Stimulated activated CD4-positive, alpha-beta T cell treated with anti-CD3 and anti-CD28 coated beads, Interleukin-4, amount 100 ng/mL, for 1 hour (primary cell): ENCODE results near the gene NGFR.

ENCODE experiments used
- DNase-seq: peaks from one replicate; pipeline ENCODE4 v3.0.0-alpha.2; 2020

NGFR gene

DNA sequence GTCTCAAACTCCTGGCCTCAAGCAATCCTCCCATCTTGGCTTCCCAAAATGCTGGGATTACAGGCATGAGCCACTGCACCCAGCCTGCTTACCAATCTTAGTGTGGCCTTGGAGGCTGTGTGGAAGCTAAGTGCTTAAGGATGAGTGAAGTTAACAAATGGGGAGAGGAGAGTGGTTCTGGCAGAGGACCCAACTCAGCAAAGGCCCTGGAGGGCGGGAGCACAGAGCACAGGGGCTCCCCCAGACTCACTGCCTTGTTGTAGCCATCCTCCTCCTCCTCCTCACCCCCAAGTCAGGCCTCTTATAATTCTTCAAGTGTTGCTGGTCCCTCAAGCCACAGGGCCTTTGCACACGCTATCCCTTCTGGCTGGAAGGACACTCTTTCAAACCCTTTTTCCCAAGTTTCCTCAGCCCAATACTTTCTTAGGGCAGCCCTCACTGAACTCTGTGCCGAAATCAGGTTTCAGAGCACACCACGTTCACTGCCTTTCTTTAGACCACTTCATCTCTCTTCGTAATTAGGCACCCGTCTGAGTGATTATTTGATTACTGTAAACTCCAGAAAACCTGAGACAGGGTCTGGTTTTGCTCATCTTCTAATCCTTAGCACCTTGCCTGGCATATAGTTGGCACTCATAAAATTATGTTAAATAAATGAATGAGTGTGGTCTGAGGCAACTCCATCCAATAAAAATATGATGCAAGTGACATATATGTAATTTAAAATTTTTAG, 23.4 kb downstream of the NGFR start:
- no peak for DNase-seq

DNA sequence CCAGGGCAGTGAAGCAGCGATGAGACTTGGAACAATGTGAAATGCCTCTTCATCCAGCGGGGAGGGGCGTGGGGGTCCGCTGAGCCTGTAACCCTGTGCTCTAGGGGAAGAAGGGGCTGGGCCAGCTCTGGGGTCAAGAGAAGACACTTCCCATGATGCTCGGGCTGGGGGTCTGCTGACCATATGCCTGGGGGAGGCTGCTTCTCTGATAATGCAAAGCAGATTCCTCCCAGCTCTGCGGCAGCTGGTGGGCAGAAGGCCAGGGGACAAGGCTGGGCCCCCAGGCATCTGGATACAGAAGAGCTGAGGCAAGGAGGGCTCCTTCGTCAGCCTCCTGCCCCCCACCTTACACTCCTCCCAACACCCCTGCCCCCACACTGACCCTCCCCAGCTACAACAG, 24.7 kb downstream of the NGFR start:
- no peak for DNase-seq

DNA sequence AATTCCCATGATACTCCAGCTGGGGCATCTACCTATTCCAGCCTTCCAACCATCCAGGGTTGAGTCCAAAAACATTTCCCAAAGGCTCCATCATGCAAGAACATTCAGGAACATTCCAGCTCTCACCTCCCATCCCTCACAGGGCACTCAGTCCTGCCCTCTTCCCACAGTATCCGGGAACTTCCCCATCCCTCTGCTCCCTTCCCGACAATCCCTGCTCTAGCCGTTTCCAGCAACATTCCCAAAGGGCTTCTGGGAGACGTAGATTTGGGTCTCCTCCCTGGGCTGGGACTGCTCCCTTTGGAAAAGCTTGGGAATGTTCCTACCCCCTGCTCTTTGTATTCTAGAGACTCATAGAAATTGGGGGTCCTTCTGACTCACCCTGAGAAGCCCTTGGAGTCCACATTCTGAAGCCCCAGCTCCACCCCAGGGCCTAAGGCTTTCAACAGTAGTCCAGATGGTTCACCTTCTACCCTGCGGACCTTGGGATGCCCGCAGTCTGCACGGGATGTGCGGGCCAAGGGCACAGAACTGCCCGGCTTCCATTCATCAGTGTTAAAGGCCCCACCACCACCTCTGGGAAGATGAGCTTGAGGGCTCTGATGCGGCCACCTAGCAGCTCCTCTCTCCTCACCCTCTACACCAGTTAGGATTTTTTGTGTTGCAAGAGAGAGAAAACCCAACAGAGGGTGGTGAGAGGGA, 25.4 kb downstream of the NGFR start:
- no peak for DNase-seq

DNA sequence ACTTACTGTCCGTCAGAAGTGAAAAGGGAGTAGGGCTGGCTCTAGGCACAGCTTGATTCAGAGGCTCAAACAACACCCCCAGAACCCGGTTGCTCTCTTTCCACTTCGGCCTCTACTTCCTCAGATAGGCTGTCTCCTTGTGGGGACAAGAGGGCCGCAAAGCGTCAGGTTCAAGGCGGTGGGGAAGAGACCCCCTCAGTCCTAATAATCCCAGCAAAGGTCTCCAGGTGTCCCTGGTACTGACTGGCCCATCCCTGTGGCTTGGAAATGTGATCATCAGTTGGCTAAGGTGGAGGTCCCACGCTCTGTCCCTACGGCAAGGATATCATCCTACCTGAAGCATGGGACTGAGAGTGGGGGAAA, 26.0 kb downstream of the NGFR start:
- no peak for DNase-seq

DNA sequence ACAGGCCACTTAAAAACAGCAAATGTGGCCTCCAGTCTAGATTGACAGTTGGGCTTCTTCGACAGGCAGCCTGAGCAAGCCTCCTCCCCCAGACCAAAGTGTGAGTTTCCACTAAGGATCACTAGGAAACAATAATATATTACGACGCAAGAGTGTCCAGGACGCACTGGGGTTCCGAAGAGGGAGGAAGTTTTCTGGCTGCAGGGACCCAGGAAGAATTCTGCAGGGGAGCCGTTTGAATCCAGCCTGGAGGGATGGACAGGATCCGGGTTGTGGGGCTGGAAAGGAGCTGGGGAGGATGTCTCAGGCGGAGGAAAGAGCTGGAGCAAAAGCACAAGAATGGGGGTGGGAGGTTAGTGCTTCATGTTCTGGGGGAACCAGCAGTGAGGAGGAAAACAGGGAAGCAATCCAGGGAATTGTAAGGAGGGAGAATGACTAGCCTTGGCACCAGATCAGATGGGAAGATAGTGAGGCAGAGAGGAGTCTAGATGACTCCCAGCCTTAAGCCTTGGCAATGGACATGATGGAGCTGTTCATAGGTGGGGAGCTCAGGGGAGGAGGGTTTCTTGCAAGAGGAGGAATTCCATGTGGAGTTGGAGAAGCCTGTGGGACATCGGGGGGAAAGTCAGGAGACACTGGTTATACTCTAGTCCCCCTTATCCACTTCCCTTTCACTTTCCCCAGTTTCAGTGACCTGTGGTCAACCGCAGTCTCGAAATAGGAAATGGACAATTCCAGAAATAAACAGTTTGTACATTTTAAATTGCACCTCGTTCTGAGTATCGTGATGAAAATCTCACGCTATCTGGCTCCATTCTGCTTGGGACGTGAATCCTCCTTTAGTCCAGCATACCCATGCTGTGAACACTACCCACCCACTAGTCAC, 26.6 kb downstream of the NGFR start:
- no peak for DNase-seq

DNA sequence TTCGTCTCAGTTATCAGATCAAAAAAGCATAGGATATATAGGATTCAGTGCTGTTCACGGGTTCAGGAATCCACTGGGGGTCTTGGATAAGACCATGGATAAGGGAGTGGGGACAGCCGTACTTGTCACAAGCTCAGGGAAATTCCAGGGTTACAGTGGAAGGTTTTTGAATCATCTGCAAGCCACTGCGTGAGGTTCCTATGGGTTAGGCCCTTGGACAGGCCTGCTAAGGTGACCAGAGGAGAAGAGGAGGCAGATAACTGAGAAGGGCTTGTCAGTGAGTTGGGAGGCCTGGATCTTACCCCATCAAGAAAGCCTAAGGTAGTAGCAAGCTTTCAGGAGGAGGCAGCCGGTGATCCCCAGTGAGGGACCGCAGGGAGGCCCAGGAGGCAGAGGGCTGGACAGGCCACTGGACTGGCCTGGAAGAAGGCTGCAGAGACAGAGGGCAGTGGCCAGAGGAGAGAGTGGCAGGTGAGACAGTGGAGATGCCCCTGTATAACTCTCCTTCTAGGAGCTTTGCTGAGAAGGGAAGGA, 27.3 kb downstream of the NGFR start:
- no peak for DNase-seq

DNA sequence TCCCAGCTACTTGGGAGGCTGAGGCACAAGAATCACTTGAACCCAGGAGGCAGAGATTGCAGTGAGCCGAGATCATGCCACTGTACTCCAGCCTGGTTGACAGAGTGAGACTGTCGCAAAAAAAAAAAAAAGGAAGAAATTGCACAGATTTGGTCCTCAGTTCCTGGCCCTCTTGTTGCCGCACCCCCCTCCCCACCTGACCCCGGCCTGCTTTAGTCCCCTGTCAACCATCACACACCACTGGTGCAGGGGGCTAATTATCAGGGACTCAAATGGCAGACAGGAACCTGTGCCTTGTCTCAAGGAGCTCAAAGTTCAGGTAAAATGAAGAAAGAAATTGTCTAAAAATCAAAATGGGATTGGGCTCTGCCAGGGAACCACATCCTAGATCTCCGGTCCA, 28.1 kb downstream of the NGFR start:
- no peak for DNase-seq

DNA sequence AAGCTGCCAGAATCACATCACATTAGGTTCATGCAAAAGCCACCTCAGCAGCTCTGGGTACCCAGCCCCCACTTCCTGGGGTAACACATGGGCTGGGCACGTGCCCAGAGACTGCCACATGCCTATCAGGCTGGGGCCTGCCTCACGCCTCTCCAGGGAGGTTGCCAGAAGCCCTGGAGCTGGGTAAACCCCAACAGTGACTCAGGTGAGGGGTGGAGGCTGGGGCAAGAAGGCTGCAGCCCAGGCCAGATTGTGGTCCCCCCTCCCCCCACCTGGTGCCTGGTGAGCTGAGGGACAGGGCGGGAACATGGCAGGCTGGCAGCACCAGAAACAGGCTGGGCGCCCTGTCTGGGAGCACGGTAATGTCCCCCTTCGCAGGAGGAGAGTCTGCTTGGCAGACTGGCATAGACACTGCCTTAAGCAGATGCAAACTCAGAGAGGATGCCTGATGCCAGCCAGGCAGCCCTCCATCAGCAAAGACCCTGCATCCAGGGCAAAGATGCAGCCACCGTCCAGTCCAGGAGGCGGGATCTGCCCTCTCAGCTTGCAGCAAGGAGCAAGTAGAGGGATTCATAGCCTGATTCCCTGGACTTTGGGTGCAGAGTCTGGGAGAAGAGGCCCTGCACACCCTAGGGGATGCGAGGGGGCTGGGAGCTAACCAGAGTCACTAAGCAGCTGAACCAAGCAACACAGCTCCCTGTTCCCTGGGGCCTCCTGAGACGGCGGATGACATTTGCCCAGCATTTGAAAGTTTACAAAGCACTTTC, 28.8 kb downstream of the NGFR start:
- DNase-seq, result no peak

DNA sequence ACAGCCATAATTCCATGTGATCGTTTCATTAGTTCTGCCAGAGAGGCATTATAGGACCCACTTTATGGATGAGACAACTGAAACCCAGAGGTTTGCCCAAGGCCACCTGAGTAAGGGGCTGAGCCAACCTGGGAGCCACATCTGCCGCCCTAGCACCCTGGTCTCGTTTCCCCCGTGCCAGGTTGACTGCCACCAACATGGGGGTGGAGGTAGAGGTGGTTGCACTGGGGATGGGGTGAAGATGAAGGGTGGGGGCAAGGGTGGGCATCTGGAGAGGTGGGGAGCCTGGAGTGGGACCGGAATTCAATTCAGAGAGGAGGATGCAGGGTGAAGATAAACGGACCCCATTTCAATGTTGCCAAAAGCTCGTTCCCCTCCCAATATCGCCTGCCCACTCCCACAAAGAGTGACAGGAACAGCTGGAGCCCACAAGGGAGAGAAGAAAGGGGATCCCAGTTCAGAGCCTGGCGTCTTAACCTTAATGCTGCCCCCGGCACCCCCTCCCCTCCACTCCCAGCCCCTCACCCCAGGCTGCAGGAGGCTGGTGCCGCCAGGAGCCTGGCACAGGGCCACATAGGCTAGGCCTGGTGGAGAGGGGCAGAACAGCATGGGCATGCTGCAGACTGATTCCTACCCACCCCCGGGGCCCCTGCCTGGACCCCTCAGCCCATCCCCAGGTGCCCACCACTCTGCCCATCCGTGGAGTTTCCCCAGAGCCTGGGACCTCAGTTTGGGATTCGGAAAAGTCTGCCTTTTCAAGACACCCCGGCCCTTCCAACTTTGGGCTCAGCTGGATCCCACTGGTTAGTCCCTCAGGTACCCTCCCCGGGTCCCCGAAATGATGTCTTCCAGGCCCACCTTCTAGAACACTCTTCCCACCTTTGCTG, 29.6 kb downstream of the NGFR start:
- no peak for DNase-seq

DNA sequence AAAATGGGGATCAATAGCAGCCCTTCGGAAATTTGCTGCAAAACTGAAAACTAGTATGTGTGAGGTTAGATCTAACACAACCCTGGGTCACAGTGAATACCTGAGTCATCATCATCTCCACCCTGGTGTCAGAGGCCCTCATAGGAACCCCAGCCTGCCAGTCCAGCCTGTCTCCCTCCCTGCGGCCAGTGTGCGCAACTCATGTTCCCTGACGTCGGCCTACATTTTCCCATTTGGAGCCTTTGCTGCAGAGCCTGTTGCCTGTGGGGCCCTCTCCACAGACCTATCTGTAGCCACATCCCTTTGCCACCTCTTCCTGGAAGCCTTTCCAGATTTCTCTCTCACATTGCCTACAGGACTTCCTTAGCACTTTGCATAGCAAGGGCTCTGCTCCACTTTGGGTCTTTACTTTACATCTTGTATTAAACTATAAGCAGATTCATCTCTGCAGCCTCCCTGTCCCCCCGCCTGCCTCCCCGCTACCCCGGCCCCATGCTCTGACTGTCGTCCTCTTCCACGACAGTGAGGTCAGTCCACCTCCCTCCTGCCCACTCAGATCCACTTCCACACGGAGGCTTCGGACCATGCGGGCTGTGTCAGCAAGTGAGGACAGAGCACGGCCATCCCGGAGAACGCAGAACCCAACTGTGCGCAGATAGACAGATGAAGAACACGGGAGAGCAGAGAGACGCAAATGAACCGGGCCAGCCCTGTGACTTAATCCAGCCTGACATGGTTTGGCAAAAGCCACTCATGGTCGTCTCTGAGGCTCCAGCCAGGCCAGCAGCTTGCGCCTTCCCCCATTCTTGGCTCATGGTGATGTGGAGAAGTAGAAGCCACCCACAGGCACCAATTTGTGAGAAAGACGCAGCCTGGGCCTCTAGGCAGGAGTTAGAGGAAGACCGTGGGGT, 31.0 kb downstream of the NGFR start:
- DNase-seq, result no peak

DNA sequence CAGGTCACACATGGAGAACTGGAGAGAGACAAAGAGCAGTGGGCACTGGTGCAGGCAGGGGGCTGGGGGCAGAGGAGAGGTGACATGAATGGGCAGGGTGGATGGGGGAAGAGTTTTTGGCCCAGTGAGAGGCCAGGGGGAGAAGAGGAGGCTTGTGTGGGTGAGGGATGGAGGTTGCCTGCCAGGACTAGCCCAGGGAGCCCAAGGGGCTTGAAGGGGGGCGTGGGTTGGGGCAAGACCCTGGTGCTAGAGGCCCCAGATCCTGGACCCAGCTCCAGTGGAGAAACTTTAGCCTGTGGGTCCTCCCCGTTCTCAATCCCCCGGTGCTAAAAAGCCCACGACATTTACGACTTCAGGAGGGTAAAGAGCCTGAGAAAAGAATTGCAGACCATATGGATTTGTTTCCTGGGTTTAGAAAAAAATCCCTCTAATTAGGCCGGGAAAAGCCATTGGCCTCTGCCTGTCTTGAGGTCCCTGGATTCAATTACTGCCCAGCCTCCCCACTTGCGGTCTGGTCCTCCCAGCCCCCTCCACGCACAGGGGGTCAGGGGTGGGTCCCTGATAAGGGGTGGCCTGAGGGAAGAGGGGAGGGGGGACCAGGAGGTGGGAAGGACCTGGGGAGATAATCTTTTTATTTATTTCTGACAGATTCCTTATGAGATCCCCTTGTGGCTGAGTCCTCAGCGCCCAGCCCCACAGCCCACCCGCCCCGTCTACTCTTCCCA, 33.0 kb downstream of the NGFR start:
- DNase-seq, result no peak

DNA sequence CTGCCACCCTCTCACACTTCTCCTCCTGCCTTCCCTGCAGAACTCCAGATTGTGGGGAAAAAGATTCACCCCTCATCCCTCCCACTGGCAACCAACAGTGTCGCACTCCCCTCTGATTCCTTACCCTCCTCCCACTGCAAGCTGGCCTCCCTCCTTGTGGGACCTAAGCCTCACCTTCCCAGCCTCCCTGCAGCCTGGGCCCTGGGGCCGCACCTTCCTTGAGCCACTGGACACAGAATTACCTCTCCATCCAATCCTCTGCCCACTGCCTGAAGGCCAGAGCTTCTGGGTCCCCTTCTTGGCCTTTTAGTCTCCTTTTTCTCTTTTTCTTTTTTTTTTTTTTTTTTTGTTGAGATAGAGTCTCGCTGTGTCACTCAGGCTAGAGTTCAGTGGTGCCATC, 33.9 kb downstream of the NGFR start:
- DNase-seq, result no peak

DNA sequence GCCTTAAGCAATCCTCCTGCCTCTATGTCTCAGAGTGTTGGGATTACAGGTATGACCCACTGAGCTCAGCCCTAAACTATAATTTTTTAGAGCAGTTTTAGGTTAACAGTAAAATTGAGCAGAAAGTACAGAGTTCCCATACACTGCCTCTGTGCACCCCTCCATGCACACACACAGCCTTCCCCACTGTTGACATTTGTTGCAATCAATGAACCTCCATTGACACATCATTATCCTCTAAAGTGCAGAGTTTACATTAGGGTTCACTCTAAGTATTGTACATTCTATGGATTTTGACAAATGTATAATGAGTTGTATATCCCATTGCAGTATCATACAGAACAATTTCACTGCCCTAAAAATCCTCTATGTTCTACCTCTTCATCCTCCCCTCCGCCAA, 35.0 kb downstream of the NGFR start:
- DNase-seq, result no peak

DNA sequence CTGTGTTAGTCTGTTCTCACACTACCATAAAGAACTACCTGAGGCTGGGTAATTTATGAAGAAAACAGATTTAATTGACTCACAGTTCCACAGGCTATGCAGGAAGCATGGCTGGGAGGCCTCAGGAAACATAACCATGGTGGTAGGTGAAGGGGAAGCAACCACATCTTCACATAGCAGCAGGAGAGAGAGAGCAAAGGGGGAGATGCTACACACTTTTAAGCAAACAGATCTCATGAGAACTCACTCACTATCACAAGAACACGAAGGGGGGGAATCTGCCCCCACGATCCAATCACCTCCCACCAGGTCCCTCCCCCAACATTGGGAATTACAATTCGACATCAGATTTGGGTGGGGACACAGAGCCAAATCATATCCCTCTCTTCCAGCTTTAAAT, 48.8 kb downstream of the NGFR start:
- no peak for DNase-seq

DNA sequence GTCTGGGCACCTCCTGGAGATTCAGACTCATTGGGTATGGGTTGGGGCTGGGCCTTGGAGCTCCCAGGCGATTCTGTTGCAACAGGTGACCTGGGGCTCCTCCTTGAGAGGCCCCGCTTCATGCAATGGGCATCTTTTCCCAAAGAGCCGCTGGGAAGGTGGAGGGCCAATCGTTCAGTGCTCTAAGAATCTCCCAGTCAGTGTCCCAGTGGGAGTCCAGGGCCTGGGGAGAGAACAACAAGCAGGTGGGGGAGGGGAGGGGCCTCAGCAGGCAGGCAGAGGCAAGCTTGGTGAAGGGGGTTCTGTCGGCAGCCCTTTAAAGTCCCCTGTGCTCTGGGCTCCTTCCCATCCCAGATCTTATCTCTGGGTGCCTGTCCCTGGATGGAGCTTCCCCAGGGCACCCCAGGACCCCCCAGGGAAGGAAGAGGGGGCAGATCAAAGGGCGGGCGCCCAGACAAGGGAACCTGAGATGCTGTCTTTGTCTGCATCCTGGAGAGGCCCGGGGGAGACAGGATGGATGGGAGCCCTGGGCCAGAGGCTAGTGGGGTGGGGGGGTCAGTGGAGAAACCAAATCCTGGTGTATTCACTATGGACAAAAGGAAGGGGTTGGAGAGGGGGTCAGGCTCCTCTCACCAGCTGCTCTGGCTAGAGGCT, 50.0 kb downstream of the NGFR start:
- no peak for DNase-seq

DNA sequence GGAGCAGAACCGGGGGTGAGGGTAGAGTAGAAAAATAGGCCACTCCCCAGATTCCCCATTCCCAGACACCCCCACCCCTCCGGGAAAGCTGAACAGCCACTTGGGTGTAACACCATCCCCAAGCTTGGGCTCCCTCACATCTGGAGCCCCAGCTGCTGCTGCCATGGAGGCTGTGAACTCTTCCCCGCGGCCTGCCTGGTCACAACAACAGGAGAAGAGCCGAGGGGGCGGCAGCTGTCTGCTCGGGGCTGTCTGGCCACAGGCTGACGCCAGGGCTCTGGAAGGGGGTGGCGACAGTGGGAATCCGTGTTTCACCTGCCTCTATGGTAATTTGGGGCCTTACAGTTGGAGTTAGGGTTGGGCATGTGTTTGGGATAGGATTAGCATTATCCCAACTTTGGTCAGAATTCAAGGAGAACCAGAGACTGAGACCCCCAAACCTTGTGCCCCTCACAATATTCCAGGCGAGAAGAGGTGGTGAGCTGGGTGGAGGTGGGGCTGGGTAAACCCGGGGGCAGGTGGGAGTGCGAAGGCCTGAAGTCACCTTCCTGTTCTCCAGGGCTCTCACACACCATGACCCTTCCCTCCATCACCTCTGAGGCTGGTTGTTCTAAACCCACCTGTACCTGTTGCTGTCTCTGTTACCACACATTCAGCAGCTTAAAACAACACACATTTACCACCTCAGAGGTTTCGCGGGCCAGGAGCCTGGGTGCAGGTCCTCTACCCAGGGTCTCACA, 50.9 kb downstream of the NGFR start:
- no peak for DNase-seq

DNA sequence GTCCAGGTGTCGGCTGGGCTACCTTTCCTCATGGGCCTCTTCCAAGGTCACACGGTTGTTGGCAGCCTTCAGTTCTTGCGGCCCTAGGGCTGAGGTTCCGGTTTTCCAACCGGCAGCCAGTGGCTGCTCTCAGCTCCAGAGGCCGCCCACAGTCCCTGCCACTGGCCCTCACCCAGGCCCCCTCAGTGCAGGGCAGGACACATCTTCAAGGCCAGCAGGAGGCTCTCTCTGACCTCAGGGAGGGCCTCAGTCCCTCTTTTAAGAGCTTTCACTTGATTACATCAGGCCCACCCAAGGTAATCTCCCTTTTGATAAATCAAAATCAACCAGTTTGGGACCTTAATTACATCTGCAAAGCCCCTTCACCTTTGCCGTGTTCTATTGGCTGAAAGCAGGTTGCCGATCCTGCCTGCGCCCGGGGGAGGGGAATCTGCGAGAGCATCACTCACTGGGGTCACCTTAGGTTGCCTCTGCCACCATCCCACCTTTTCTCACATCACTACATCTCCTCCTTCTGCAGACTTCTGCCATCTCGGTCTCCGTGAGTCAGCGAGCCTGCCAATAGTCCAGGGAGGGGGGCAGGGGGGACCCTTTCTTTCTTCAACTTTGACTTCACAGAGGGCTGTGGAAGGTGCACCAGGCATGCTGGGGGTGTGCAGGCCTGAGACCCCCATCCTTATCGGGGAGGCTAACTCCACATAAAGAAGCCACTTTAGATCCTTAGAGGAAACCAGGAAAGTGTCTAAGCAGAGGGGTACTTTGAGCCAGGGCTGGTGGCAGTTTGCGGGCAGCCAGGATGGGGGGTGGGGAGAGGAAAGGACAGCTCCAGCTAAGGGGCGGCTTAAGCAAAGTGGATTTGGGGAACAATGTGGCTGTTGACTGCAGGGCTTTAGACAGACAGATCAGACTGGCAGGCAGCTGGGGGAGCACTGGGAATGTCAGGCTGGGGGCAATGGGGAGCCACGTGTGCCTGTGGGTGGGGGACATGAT, 51.7 kb downstream of the NGFR start:
- DNase-seq, result no peak
